ENCODE results near the gene ELAVL1.
A peak's percentile ranks its signal among the peaks of the same experiment; 100 is the strongest.
"Not testable (repeated sequence)": the region's sequence is repeated elsewhere in the genome, so short reads cannot be mapped to it uniquely, and the experiment has no call there.

The ELAVL1 gene

DNA sequence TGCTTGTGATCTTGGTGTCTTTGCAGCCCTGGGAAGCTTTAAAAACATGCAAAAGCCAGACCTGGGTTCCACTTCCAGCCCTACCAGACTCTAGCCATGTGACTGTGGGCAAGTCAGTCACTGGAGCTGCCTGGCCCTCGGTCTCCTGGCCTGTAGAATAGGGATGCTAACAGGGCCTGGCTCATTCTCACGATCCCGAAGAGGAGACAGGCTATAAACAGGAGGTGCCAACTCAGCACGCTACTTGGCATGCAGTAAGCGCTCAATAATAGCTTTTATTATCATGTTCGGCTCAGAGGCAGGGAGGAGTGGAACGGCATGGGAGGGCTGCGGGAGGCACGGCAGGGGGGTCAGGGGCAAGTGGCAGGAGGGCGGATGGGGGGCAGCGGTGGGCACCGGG, 81.2 kb downstream of the ELAVL1 start:
- DNase-seq (ENCODE audit: low read depth in 2 of 2) = no peak

- DNase-seq (ENCODE audit: low read depth in 2 of 2) = no peak
Observed at GRCh38 chr19:7923295-7924191, 81.9 kb downstream of the ELAVL1 start.

DNA sequence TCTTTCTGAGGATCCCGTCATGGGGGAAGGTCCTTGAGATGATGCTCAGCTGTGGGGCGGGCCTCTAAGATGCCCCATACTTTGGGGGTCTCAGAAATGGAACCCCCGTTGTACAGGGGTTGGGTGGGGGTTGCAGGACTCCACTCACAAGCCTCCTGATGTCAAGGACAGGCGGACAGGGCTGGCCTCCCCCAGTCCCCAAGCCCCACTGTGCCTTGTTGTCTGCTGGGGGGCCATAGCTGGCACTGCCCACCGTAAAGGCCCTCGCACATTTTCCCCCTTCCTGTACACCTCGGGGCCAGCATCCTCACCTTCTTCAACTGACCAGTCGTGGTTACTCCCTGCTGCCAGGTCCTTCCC, 82.6 kb downstream of the ELAVL1 start:
- DNase-seq (ENCODE audit: low read depth in 2 of 2) = no peak

DNA sequence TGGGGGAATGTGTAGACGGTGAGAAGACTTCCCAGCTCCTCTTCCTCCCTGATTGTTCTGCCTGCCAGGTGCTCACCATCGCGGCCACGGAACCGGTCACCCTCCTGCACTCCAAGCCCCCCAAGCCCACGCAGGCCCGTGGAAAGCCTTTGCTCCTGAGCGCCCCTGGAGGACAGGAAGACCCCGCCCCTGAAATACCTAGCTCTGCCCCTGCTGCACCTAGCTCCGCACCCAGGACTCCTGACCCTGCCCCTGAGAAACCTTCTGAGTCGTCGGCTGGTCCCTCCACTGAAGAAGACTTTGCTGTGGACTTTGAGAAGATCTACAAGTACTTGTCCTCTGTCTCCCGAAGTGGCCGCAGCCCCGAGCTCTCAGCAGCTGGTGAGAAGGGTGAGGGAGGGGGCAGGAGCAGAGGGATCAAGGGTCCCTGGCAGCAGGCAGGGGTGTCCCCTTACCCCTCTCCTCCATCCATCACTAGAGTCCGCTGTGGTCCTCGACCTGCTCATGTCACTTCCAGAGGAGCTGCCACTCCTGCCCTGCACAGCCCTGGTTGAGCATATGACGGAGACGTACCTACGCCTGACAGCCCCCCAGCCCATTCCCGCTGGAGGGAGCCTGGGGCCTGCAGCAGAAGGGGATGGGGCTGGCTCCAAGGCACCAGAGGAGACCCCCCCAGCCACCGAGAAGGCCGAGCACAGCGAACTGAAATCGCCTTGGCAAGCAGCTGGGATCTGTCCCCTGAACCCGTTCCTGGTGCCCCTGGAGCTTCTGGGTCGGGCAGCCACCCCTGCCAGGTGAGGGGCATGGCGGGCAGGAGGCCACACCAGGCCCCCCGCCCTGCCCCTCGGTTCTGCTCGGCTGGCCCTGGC, 83.2 kb downstream of the ELAVL1 start:
- no peak for DNase-seq (ENCODE audit: low read depth in 2 of 2)

DNA sequence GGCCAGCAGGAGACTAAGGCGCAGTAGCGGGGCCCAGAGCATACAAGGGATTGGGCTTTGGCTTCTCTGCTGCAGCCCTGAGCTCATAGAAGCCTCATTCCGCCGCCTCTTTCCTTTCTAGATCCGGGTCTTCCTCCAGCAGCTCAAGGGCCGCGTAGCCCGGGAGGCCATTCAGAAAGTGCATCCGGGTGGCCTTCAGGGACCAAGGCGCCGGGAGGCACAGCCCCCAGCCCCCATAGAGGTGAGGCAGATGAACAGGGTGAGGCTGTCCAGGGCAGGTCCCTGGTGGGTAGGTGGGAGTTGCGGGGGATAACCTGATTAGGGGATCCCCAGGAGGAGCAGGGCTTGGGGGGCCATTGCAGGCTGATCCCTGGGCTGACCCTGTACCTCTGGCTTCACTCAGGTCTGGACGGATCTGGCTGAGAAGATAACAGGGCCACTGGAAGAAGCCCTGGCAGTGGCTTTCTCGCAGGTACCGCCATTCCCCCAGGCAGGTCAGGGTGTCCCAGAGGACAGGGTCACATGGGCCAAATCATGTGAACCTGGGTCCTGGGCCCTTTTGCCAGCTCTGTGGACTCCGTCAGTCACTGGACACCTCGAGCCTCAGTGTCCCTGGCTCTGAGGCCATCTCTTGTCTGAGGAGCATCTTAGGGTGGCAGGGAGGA, 84.0 kb downstream of the ELAVL1 start:
- no peak for DNase-seq (ENCODE audit: low read depth in 2 of 2)

GRCh38 chr19:7920519-7921301, 84.7 kb downstream of the ELAVL1 start:
- DNase-seq (ENCODE audit: low read depth in 2 of 2) = peak; percentile 100

GRCh38 chr19:7919610-7920518, 85.6 kb downstream of the ELAVL1 start, which contains the start of gene SNAPC2:
SNAPC2 (plus strand) TSS chr19:7920338; CDS start chr19:7920367, 29 bp downstream.
- DNase-seq (ENCODE audit: low read depth in 2 of 2) = peak; percentile 90 to 93

- no peak for DNase-seq (ENCODE audit: low read depth in 2 of 2)
Observed at GRCh38 chr19:7918615-7919421, 86.6 kb downstream of the ELAVL1 start.

DNA sequence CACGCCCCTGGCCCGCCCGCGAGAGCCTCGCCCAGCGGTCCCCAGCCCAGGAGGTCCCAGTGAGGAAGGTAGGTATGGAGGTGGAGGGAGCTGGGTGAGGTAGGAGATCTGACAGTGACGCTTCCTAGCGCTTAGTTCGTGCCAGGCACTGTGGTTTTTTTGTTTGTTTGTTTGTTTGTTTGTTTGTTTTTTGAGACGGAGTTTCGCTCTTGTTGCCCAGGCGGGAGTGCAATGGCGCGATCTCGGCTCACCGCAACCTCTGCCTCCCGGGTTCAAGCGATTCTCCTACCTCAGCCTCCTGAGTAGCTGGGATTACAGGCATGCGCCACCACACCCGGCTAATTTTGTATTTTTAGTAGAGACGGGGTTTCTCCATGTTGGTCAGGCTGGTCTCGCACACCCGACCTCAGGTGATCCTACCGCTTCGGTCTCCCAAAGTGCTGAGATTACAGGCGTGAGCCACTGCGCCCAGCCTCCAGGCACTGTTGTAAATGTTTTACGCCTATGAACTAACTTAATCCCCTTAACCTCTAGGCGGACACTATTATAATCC, 87.3 kb downstream of the ELAVL1 start:
- DNase-seq (ENCODE audit: low read depth in 2 of 2) = not testable (repeated sequence)

DNA sequence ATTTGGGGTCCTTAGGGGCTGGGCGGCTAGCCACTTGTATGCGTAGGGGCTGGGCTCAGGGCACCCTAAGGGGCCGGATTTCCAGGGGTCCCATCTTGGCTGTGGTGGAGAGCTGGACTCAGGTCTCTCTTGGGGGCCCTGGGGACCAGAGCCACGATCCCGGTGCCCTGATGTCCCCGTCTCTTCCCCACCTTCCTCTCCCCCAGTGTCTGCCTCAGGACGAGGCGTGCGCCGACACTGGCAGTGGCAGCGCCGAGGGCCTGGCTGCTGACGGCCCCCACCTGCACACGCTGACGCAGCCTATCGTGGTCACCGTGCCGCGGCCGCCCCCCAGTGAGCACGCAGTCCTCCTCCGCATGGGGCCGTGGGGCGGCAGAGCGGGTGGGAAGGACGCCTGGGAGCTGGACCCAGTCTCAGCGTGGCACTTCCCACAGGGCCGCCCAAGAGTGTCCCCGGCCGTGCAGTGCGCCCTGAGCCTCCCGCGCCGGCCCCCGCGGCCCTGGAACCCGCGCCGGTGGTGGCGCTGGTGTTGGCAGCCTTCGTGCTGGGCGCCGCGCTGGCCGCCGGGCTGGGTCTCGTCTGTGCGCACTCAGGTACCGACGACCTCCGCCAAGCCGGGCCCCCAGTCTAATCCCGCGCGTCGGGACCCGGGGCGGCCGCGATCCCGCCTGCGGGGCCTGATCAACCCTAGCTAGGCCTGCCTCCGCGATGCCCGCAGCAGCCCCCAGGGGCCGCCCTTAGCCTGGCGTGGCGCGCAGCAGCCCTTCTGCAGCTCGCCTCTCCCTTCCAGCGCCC, 88.0 kb downstream of the ELAVL1 start:
- DNase-seq (ENCODE audit: low read depth in 2 of 2) = no peak

- no peak for DNase-seq (ENCODE audit: low read depth in 2 of 2)
Observed at GRCh38 chr19:7916955-7917266, 88.5 kb downstream of the ELAVL1 start.

- DNase-seq (ENCODE audit: low read depth in 2 of 2) = no peak
Observed at GRCh38 chr19:7916103-7916954, 89.1 kb downstream of the ELAVL1 start.

DNA sequence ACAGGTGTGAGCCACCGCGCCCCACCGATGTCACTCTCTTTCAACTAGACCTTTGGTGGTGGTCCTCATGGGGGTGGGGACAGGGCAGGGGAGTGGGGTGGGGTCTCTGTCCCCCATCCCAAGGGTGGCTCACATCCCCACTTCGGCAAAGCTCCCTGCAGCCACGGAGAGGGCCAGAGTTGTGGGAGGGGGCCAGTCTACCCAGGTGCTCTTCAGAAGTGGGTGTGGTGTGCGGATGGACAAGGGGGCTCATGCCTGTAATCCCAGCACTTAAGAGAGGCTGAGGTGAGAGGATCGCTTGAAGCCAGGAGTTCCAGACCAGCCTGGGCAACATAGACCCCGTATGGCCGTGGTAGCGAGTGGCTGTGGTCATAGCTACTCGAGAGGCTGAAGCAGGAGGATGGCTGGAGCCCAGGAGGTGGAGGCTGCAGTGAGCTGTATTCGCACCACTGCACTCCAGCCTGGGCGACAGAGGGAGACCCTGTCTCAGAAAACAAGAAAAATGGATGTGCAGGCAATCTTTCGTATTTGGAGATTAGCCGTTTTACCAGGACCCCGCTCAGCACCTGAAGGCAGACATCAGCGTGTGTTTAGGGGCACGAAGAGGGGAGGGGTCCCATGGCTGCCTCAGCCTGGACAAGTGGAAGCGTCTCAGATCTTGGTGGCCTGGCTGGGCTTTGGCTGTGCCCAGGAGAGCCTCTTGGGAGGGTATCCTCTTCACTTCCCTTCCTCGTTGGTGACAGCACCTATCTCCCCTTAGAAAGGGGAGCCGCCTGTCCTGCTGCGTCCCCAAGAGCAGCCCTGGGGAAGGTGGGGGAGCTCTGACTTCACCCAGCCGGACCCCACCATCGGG, 90.0 kb downstream of the ELAVL1 start:
- no peak for DNase-seq (ENCODE audit: low read depth in 2 of 2)

DNA sequence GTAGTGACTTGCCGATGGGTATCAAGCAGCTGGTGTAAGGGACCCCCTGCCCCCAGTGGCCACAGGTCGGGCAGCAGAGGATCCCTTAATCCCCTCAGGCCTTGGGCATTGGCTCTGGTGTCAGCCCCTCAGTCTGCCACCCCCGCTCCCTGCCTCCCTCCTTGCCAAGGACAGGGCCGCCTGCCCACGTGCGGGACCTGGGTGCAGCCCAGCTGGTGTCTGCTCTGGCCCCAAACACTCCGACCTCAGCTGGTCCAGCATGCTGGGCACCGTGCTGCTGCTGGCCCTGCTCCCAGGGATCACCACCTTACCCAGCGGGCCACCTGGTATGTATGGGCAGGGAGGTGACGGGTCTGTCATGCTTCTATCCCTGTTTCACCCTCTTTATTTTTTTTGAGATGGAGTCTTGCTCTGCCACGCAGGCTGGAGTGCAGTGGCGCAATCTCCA, 90.8 kb downstream of the ELAVL1 start, which contains the start of gene TGFBR3L:
TGFBR3L (plus strand) TSS at position 233 of the 448 bp plus-strand sequence.
- no peak for DNase-seq (ENCODE audit: low read depth in 2 of 2)

DNA sequence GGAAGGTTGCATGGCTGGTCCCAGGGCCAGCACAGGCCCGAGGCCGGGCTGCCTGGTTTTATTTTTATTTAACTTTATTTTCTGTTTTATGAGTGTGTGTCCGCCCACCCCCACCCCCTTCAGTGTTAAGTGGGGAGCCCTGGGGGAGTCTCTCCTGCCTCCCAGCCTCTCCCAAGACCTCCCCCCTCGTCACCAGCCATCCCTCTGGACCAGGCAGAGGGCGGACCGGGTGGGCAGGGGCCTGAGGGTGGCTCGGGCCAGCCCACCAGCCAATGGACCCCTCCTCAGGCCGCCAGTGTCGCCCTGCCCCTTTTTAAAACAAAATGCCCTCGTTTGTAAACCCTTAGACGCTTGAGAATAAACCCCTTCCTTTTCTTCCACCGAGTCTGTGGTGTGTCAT, 91.3 kb downstream of the ELAVL1 start:
- no peak for DNase-seq (ENCODE audit: low read depth in 2 of 2)

- no peak for DNase-seq (ENCODE audit: low read depth in 2 of 2)
Observed at GRCh38 chr19:7913652-7914051, 91.8 kb downstream of the ELAVL1 start.
